GM21737 (cell line): ENCODE data around the gene ZBP1.

Experiments used
- ATAC-seq: cut with Tn5 transposase; IDR thresholded peaks from one replicate; pipeline ENCODE4 v1.9.1; 2021; ENCODE audit warnings: mild to moderate bottlenecking, moderate library complexity; ENCODE audit not compliant: unreplicated experiment

ZBP1 gene

GRCh38 chr20:57561356-57562279 lies 58.6 kb downstream of the ZBP1 start:
- ATAC-seq = no peak

- ATAC-seq = no peak
These were observed 59.5 kb downstream of the ZBP1 start, which contains the start of gene PCK1 for GRCh38 chr20:57560554-57561355. Gene PCK1, plus strand, starts transcription at chr20:57561110. Its CDS starts 302 bp downstream, at chr20:57561412.

- no peak for ATAC-seq
These were observed 60.3 kb downstream of the ZBP1 start for GRCh38 chr20:57559658-57560553.

GRCh38 chr20:57559289-57559634 lies 61.0 kb downstream of the ZBP1 start:
- no peak for ATAC-seq

- ATAC-seq = no peak
These were observed 61.5 kb downstream of the ZBP1 start for GRCh38 chr20:57558614-57559288.

- no peak for ATAC-seq
These were observed 62.2 kb downstream of the ZBP1 start for GRCh38 chr20:57557926-57558613.

GRCh38 chr20:57556980-57557274 lies 63.3 kb downstream of the ZBP1 start:
- no peak for ATAC-seq

- no peak for ATAC-seq
These were observed 64.6 kb downstream of the ZBP1 start for GRCh38 chr20:57555457-57556184.
